Measurements from ENCODE around the gene ZNF780A. TPM values are rescaled to one million over a fixed set of nuclear protein-coding genes. Genes with fewer than 3 reads are reported as not detected.

ZNF780A gene
- total and polyA plus RNA-seq, 2 donors (not counting 1 experiment from before 2014, with no cell fraction given) = 14.7 to 17.3 TPM

- Histone ChIP-seq H3K4me3 (replicated peaks in 1 of 4; ENCODE audit: control extremely low read depth in 1 of 4, insufficient read depth in 1 of 4, low read depth in 3 of 4, low read length in 4 of 4) (no peak overlapping the region), H3K27ac (ENCODE audit: insufficient read depth, low read length) (no peak overlapping the region), H4K20me1 (ENCODE audit: control insufficient read depth, extremely low read depth, insufficient read depth, low read length) (no peaks in the 10 kb centered on the region), H3K4me2 (ENCODE audit: extremely low read depth, insufficient read depth, low read length) (no peak overlapping the region), H3K79me2 (ENCODE audit: control insufficient read depth, insufficient read depth, low read length) (peaks cover 9% of the 10 kb centered on the region), H3K4me1 (ENCODE audit: control insufficient read depth, extremely low read depth, insufficient read depth, low read length) (no peaks in the 10 kb centered on the region), H3K9me3 (ENCODE audit: control insufficient read depth, insufficient read depth, low read depth, low read length) (no peaks in the 10 kb centered on the region), H2AFZ (ENCODE audit: low read length) (no peak overlapping the region), H3K9ac (ENCODE audit: insufficient read depth, low read length) (no peak overlapping the region), H3K36me3 (ENCODE audit: control insufficient read depth, insufficient read depth, low read length) (no peaks in the 10 kb centered on the region), H3K27me3 (ENCODE audit: control insufficient read depth, insufficient read depth, low read length) (no peaks in the 10 kb centered on the region)
- DNase-seq (ENCODE audit: low read depth in 2 of 2) = no peak
- TF ChIP-seq EZH2 (IDR thresholded peaks at IDR 0.05; ENCODE audit: low read length, missing control alignments) (no peak), CTCF (conservative IDR thresholded peaks at IDR 0.05 in 1 of 2, IDR thresholded peaks at IDR 0.05 in 1 of 2; ENCODE audit: low read depth in 1 of 2, low read length in 2 of 2) (no peak)
Observed at GRCh38 chr19:40059624-40060023, 31.1 kb downstream of the ZNF780A start.

- H3K27me3 ChIP-seq (ENCODE audit: control insufficient read depth, insufficient read depth, low read length) = no peaks in the 10 kb centered on the region
- H3K4me2 ChIP-seq (ENCODE audit: extremely low read depth, insufficient read depth, low read length) = no peak overlapping the region
- no peaks in the 10 kb centered on the region for H3K36me3 ChIP-seq (ENCODE audit: control insufficient read depth, insufficient read depth, low read length)
- no peaks in the 10 kb centered on the region for H3K4me1 ChIP-seq (ENCODE audit: control insufficient read depth, extremely low read depth, insufficient read depth, low read length)
- H3K9ac ChIP-seq (ENCODE audit: insufficient read depth, low read length) = no peak overlapping the region
- peak overlapping the region in 2 of 4 experiments; percentile 85 to 90 for H3K4me3 ChIP-seq (replicated peaks in 1 of 4; ENCODE audit: control extremely low read depth in 1 of 4, insufficient read depth in 1 of 4, low read depth in 3 of 4, low read length in 4 of 4)
- H3K27ac ChIP-seq (ENCODE audit: insufficient read depth, low read length) = no peak overlapping the region
- H3K9me3 ChIP-seq (ENCODE audit: control insufficient read depth, insufficient read depth, low read depth, low read length) = no peaks in the 10 kb centered on the region
- no peak overlapping the region for H2AFZ ChIP-seq (ENCODE audit: low read length)
- DNase-seq (ENCODE audit: low read depth in 2 of 2) = no peak
- no peak for TF ChIP-seq EZH2 (IDR thresholded peaks at IDR 0.05; ENCODE audit: low read length, missing control alignments)
- no peak for TF ChIP-seq CTCF (conservative IDR thresholded peaks at IDR 0.05 in 1 of 2, IDR thresholded peaks at IDR 0.05 in 1 of 2; ENCODE audit: low read depth in 1 of 2, low read length in 2 of 2)
- no peaks in the 10 kb centered on the region for H4K20me1 ChIP-seq (ENCODE audit: control insufficient read depth, extremely low read depth, insufficient read depth, low read length)
- H3K79me2 ChIP-seq (ENCODE audit: control insufficient read depth, insufficient read depth, low read length) = peaks cover 12% of the 10 kb centered on the region
Observed at GRCh38 chr19:40057166-40057565, 33.6 kb downstream of the ZNF780A start.

GRCh38 chr19:40056505-40056904 lies 34.2 kb downstream of the ZNF780A start:
- H3K4me3 ChIP-seq (replicated peaks in 1 of 4; ENCODE audit: control extremely low read depth in 1 of 4, insufficient read depth in 1 of 4, low read depth in 3 of 4, low read length in 4 of 4) = peak overlapping the region; percentile 85 to 93 (median 91)
- no peaks in the 10 kb centered on the region for H4K20me1 ChIP-seq (ENCODE audit: control insufficient read depth, extremely low read depth, insufficient read depth, low read length)
- peak overlapping the region; percentile 97 for H2AFZ ChIP-seq (ENCODE audit: low read length)
- peak overlapping the region; percentile 77 for H3K9ac ChIP-seq (ENCODE audit: insufficient read depth, low read length)
- peak overlapping the region; percentile 78 for H3K27ac ChIP-seq (ENCODE audit: insufficient read depth, low read length)
- H3K27me3 ChIP-seq (ENCODE audit: control insufficient read depth, insufficient read depth, low read length) = no peaks in the 10 kb centered on the region
- peak overlapping the region; percentile 99 for H3K4me2 ChIP-seq (ENCODE audit: extremely low read depth, insufficient read depth, low read length)
- no peaks in the 10 kb centered on the region for H3K9me3 ChIP-seq (ENCODE audit: control insufficient read depth, insufficient read depth, low read depth, low read length)
- no peaks in the 10 kb centered on the region for H3K36me3 ChIP-seq (ENCODE audit: control insufficient read depth, insufficient read depth, low read length)
- TF ChIP-seq EZH2 (IDR thresholded peaks at IDR 0.05; ENCODE audit: low read length, missing control alignments) = no peak
- no peak for TF ChIP-seq CTCF (conservative IDR thresholded peaks at IDR 0.05 in 1 of 2, IDR thresholded peaks at IDR 0.05 in 1 of 2; ENCODE audit: low read depth in 1 of 2, low read length in 2 of 2)
- peaks cover 12% of the 10 kb centered on the region for H3K79me2 ChIP-seq (ENCODE audit: control insufficient read depth, insufficient read depth, low read length)
- DNase-seq (ENCODE audit: low read depth in 2 of 2) = no peak
- H3K4me1 ChIP-seq (ENCODE audit: control insufficient read depth, extremely low read depth, insufficient read depth, low read length) = no peaks in the 10 kb centered on the region
